Muscle layer of duodenum (tissue), 2 donors: ENCODE results near the gene KLHL40.

Source experiments
- H3K27ac ChIP-seq: one replicate; pipeline ENCODE4 v1.7.0; 2013; ENCODE audit warnings: mild to moderate bottlenecking, low read length
- H3K27me3 ChIP-seq: one replicate; pipeline ENCODE4 v1.7.0; 2013; ENCODE audit warnings: low read depth, mild to moderate bottlenecking, control low read depth, low read length
- H3K36me3 ChIP-seq, 2 donors: one replicate each; pipeline ENCODE4 v1.7.0; 2013; ENCODE audit warnings: low read length in 2 of 2, control low read depth in 1 of 2, mild to moderate bottlenecking in 1 of 2; ENCODE audit not compliant: insufficient read depth in 2 of 2, control insufficient read depth in 1 of 2
- H3K4me1 ChIP-seq, 2 donors: one replicate each; pipeline ENCODE4 v1.7.0; 2013; ENCODE audit warnings: low read length in 2 of 2, mild to moderate bottlenecking in 2 of 2, control low read depth in 1 of 2, moderate library complexity in 1 of 2; ENCODE audit not compliant: insufficient read depth in 2 of 2, control insufficient read depth in 1 of 2
- H3K4me3 ChIP-seq, 2 donors: one replicate each; pipeline ENCODE4 v1.7.0; 2013; ENCODE audit warnings: low read length in 2 of 2, low read depth in 1 of 2, mild to moderate bottlenecking in 1 of 2
- H3K9me3 ChIP-seq, 2 donors: one replicate each; pipeline ENCODE4 v1.7.0; 2013; ENCODE audit warnings: low read length in 2 of 2, control low read depth in 1 of 2, mild to moderate bottlenecking in 1 of 2; ENCODE audit not compliant: control insufficient read depth in 1 of 2
- donor health status: healthy.

Gene KLHL40, protein sequence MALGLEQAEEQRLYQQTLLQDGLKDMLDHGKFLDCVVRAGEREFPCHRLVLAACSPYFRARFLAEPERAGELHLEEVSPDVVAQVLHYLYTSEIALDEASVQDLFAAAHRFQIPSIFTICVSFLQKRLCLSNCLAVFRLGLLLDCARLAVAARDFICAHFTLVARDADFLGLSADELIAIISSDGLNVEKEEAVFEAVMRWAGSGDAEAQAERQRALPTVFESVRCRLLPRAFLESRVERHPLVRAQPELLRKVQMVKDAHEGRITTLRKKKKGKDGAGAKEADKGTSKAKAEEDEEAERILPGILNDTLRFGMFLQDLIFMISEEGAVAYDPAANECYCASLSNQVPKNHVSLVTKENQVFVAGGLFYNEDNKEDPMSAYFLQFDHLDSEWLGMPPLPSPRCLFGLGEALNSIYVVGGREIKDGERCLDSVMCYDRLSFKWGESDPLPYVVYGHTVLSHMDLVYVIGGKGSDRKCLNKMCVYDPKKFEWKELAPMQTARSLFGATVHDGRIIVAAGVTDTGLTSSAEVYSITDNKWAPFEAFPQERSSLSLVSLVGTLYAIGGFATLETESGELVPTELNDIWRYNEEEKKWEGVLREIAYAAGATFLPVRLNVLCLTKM

DNA sequence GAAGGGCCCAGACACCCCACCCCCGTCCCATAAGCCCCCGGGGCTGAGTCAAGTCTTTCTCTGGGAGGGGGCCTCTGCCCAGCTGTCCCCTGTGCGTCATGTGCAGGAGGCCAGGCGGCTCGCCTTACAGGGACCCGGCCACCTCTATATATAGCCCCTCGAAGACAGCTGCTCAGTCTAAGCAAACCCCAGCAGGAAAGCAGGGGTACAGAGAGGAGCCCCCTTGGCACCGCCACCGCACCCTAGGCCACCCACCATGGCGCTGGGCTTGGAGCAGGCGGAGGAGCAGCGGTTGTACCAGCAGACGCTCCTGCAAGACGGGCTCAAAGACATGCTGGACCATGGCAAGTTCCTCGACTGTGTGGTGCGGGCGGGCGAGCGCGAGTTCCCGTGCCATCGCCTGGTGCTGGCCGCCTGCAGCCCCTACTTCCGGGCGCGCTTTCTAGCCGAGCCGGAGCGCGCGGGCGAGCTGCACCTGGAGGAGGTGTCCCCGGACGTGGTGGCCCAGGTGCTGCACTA, at the start of gene KLHL40:
TSS of gene KLHL40 (plus strand) at position 175 of the 519 bp plus-strand sequence. CDS start at position 257, 82 bp downstream.
- Histone ChIP-seq H3K27ac (no peak within 1 kb of the TSS), H3K4me1 (peaks cover 0 to 12% of the 10 kb centered on the region in 2 donors), H3K27me3 (peaks cover 10% of the 10 kb centered on the region), H3K36me3 (no peaks in the 10 kb centered on the region), H3K4me3 (peak within 1 kb of the TSS in 1 of 2 donors; percentile 43), H3K9me3 (no peaks in the 10 kb centered on the region)

DNA sequence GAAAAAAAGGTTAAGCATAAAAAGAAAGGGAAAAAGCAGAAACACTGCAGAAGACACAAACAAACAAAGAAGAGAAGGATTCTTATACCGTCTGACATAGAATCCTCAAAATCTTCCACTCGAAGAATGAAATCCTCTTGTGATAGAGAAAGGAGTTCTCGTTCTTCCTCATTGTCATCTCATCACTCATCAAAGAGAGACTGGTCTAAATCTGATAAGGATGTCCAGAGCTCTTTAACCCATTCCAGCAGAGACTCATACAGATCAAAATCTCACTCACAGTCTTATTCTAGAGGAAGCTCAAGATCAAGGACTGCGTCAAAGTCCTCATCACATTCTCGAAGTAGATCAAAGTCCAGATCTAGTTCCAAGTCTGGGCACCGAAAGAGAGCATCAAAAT, 48.3 kb upstream of the KLHL40 start:
- Histone ChIP-seq H3K36me3 (peaks cover 72 to 78% of the 10 kb centered on the region in 2 donors), H3K27ac (no peak overlapping the region), H3K9me3 (no peaks in the 10 kb centered on the region), H3K4me1 (peaks cover 0 to 5% of the 10 kb centered on the region in 2 donors), H3K4me3 (no peak overlapping the region), H3K27me3 (no peaks in the 10 kb centered on the region)

DNA sequence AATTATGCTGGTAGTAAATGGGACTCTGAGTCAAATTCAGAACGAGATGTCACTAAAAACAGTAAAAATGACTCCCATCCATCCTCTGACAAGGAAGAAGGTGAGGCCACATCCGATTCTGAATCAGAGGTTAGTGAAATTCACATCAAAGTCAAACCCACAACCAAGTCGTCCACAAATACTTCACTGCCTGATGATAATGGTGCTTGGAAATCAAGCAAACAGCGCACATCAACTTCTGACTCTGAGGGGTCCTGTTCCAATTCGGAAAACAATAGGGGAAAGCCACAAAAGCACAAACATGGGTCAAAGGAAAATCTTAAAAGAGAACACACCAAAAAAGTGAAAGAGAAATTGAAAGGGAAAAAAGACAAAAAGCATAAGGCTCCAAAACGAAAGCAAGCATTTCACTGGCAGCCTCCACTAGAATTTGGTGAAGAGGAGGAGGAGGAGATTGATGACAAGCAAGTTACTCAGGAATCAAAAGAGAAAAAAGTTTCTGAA, 46.9 kb upstream of the KLHL40 start:
- peaks cover 74 to 82% of the 10 kb centered on the region in 2 donors for H3K36me3 ChIP-seq
- peaks cover 0 to 5% of the 10 kb centered on the region in 2 donors for H3K4me1 ChIP-seq
- H3K4me3 ChIP-seq: no peak overlapping the region
- H3K9me3 ChIP-seq: no peaks in the 10 kb centered on the region
- H3K27ac ChIP-seq: peak overlapping the region; percentile 40
- no peaks in the 10 kb centered on the region for H3K27me3 ChIP-seq

DNA sequence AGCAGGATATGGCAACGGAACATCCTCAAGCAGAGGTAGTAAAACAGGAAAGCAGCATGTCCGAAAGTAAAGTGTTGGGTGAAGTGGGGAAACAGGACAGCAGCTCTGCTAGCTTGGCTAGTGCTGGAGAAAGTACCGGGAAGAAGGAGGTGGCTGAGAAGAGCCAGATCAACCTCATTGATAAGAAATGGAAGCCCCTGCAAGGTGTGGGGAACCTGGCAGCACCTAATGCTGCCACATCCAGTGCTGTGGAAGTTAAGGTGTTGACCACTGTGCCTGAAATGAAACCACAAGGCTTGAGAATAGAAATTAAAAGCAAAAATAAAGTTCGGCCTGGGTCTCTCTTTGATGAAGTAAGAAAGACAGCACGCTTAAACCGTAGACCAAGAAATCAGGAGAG, 46.1 kb upstream of the KLHL40 start:
- Histone ChIP-seq H3K27me3 (no peaks in the 10 kb centered on the region), H3K4me3 (no peak overlapping the region), H3K27ac (peak overlapping the region; percentile 40), H3K4me1 (peaks cover 0 to 5% of the 10 kb centered on the region in 2 donors), H3K9me3 (no peaks in the 10 kb centered on the region), H3K36me3 (peaks cover 72 to 78% of the 10 kb centered on the region in 2 donors)

DNA sequence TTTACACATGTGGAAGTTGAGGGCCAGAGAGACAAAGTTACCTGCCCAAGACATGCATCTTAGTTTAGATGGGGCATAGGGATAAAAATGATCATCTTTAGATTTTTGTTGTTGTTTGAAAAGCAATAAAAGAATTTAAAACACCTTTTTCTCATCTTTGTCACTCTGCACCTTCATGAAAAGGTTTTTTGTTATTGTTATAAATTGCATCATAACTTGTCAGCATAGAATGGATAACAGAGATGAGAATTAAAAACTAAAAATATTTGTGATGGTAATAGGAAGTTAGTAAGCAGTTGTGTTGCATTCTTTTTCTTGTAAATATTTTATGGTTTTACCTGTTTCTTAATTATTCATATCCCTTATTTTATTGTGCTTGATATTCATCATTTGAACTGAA, 45.2 kb upstream of the KLHL40 start:
- H3K4me3 ChIP-seq: no peak overlapping the region
- H3K9me3 ChIP-seq: no peaks in the 10 kb centered on the region
- no peaks in the 10 kb centered on the region for H3K27me3 ChIP-seq
- H3K27ac ChIP-seq: no peak overlapping the region
- H3K36me3 ChIP-seq: peaks cover 77 to 79% of the 10 kb centered on the region in 2 donors
- H3K4me1 ChIP-seq: peaks cover 0 to 5% of the 10 kb centered on the region in 2 donors

DNA sequence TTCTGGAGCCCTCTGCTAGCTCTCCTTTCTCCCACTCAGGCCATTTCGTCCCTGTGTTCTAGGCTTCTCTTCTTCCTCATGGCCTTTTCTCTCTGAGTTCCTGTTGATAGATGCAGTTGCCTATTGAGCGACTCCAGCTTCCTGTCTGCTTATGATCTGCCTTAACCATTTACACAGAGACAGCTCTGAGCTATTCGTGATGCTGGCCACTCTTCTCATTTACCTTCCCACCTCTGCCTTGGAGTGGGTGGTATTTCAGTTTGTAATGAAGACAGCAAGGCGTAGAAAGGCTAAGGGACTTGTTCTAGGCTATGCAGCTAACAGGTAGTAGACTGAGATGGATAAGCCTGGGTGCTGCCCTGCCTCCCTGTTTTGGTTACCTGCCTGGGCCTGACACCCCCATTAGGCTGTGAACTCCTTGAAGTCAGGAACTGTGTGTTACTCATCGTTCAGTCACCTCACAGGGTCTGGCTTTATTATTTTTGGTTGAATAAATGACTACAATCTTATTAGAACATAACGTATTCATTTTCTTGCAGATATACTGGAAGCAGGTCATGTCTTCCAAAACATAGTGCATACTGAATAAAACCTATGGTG, 44.5 kb upstream of the KLHL40 start:
- no peak overlapping the region for H3K27ac ChIP-seq
- H3K9me3 ChIP-seq: no peaks in the 10 kb centered on the region
- H3K36me3 ChIP-seq: peaks cover 77 to 80% of the 10 kb centered on the region in 2 donors
- H3K27me3 ChIP-seq: no peaks in the 10 kb centered on the region
- H3K4me1 ChIP-seq: peaks cover 0 to 5% of the 10 kb centered on the region in 2 donors
- H3K4me3 ChIP-seq: no peak overlapping the region

DNA sequence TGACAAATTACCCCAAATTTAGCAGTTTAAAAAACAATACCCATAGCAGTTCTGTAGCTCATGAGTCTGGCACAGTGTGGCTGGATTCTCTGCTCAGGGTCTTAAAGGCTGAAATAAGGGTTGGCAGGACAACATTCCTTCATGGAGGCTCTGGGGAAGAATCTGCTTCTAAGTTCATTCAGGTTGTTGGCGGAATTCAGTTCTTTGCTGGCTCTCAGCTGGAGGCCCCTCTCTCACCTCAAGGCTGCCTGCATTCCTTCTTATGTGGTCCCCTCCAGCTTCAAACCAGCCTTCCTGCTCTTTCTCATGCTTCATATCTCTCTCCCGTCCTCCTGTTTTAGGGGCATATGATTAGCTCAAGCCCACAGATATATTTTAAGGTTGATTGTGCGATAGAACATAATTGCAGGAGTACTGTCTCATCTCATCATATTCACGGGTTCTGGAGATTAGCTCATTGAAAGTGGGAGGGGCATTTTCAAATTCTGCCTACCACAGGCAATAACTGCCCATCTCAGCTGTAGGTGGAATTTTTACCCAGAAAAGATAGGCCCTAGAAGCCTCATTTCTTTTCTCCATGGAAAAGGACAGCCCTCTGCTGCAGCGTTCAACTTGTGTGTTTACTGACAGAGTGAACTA, 37.4 kb upstream of the KLHL40 start:
- Histone ChIP-seq H3K27ac (no peak overlapping the region), H3K9me3 (no peaks in the 10 kb centered on the region), H3K36me3 (peaks cover 43% of the 10 kb centered on the region in 2 donors), H3K4me3 (no peak overlapping the region), H3K4me1 (peaks cover 15 to 20% of the 10 kb centered on the region in 2 donors), H3K27me3 (no peaks in the 10 kb centered on the region)

DNA sequence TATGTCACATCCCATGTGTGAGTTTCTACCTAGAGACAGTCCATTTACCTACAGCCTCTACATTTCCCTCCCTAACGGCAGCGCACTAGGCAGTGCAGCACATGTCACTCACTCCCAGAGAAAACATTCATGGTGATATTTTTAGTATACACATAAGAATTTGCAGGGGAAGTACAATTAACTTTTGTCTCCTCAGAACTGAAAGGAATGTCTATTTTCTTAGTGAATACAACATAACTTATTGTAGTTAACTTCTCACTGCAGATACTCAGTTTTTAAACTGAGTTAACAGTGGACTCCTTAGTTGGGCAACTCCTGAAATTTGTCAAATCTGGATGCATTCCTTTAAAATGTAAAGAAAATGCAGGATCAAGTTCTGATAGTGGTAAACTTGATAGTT, 36.3 kb upstream of the KLHL40 start:
- Histone ChIP-seq H3K27ac (no peak overlapping the region), H3K4me1 (peaks cover 23 to 30% of the 10 kb centered on the region in 2 donors), H3K4me3 (no peak overlapping the region), H3K9me3 (no peaks in the 10 kb centered on the region), H3K36me3 (peaks cover 34% of the 10 kb centered on the region in 2 donors), H3K27me3 (no peaks in the 10 kb centered on the region)

DNA sequence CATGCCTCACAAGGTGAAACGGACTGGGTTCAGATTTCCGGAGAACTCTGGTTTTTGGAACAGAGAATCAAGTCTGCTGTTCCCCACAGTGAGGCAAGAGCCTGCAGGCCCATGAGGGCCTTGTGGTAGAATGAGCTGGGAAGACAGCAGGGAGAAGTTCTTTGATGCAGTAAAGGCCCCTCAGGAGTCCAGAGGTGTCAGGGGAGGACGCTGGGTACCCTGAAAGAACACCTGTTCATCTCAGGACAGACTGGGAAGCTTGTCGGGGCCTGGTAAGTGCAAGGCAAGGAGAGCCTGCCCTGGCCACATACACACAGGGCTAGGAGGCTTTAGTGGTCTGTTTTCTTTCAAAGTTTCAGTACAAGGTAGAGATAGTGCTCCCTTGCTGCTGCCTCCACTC, 35.6 kb upstream of the KLHL40 start:
- Histone ChIP-seq H3K9me3 (no peaks in the 10 kb centered on the region), H3K27ac (no peak overlapping the region), H3K36me3 (peaks cover 30 to 31% of the 10 kb centered on the region in 2 donors), H3K4me3 (no peak overlapping the region), H3K27me3 (no peaks in the 10 kb centered on the region), H3K4me1 (peaks cover 23 to 30% of the 10 kb centered on the region in 2 donors)

DNA sequence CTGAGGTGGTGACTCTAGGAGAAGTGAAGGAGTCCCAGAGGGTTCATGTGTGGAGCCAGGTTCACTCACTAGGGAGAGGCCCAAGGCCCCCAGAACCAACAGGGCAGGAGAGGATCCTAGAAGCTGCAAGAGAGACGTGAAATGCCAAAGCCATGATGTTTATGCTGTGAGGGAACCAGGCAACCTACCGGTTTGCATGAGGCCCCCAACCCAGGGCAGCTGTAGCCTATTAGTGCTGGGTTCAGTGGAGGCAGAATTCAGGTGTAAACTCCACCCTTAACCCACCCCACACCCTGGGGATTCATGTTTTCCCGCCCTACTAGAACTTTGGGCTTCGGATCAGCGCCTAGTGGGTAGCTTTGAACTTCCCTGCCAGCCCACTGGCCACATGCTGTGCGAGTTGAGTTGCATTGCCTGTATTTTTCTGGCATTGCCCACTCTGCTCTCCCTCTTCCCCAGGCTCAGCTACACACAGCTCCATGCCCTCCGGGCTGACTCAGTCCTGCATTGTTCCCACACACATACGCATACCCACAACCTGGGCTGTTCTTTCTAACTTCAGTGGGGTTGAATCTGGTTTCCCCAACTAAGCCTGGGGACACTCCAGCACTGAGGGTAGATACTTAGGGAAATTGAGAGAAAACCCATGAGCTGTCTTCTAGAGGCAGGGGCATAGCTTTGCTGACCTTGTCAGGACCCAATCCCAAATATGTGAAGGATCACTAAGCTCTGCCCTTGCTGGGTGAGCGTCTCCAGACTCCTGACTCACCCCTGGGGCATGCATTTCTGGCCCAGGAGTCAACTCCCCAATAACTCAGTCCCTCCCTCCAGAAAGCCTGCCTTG, 33.9 kb upstream of the KLHL40 start:
- peaks cover 26 to 46% of the 10 kb centered on the region in 2 donors for H3K4me1 ChIP-seq
- no peaks in the 10 kb centered on the region for H3K9me3 ChIP-seq
- peak overlapping the region; percentile 84 for H3K27ac ChIP-seq
- H3K4me3 ChIP-seq: peak overlapping the region in 1 of 2 donors; percentile 77
- H3K36me3 ChIP-seq: peaks cover 18 to 19% of the 10 kb centered on the region in 2 donors
- no peaks in the 10 kb centered on the region for H3K27me3 ChIP-seq
